Jurkat, Clone E6-1 (cell line): ENCODE data around the gene ACTR1A.

ENCODE experiments used
- DNase-seq: peaks from one replicate; pipeline ENCODE4 v3.0.0-alpha.2; 2011; ENCODE audit warnings: low read depth, low spot score
- H3K4me3 ChIP-seq: 2 replicates; pipeline ENCODE4 v1.5.1; 2011; ENCODE audit warnings: mild to moderate bottlenecking, low read length, control low read depth, moderate library complexity

ACTR1A gene

DNA sequence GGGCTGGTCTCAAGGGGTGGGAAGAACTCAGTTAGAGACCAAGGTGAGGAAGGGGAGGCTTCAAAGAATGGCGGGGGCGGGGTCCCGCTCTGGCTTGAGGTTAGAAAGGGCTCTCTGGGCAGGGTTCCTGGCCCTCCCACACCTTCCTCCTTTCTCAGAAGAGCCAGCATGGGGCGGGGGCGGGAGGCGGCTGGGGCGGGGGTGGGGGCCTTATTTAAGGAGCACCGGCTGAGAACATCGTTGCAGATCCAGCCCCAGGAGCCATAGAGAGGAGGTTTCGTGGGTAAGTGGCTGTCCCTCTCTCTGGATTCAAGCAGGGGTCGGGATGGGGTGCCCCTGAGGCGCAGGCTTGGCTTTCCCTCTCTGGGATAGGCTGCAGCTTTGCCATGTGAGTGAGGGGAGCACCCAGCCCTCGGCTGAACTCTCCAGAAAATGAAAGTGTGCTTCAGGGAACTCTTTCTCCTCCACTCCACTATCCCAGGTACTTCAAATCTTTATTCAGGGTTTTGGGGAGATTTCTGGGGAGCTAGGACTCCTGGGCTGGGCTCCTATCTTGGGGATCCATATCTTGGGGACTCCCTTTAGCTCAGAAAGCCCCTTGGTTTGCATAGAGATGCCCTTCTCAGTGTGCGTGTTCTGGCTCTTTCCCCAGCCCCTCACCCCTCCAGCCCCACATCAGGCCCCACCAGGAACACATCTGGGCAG, 66.8 kb downstream of the ACTR1A start:
- no peak overlapping the region for H3K4me3 ChIP-seq
- no peak for DNase-seq

- no peak for DNase-seq
- H3K4me3 ChIP-seq: no peak overlapping the region
These were observed 67.4 kb downstream of the ACTR1A start for GRCh38 chr10:102435133-102435497.

DNA sequence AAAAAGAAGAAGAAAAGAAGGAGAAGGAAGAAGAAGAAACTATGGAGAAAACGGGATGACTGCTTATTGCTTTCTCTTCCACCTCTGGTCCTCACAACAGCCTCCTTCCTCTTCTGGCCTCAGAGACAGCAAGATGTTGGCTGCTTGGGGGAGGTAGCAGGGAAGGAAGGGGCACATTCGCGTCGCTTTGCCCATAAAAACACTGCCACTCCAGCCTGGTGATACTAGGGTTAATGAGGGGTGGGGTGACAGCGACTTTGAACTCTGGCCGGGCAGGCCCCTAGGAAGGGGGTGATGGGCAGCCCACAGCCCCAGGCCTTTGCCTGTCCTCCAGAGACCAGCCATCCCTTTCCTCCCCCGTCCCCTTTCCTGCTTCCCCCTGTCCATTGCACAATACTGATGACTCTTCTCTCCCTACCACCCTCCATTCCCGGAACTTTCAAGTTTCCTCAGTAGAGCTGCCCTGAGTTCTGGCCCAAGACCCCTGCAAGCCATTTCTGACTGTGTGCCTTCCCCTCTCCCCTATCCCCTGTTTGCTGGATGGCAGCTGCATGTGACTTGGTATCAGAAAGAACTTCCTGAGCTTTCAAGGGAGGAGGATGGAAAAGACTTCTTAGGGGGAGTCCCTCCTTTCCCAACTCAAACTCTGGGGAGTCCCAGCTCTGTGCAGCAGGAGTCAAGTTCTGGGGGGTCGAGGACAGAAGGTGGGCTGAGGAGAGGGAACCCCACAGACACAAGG, 67.9 kb downstream of the ACTR1A start:
- H3K4me3 ChIP-seq: no peak overlapping the region
- DNase-seq: no peak

DNA sequence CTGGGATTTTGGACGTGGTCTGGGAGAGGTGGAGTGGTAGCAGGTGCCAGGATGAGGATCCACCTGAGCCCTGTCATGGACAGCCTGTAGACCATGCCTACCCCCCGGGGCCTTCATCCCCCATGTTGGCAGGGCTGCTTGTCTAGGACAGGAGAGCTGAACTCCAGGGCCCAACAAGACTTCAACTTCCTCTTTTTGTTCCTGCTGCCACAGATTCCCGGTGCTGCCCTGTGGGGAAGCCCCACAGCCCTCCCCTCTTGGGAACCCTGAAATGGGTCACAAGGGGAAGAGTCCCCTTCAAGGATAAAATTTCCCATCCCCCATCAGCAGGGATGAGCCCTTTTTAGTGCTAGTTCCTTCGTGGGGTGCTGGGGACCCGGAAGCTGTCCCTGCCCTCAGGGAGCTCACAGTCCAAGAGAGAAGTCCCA, 68.9 kb downstream of the ACTR1A start:
- DNase-seq: no peak
- H3K4me3 ChIP-seq: no peak overlapping the region

DNA sequence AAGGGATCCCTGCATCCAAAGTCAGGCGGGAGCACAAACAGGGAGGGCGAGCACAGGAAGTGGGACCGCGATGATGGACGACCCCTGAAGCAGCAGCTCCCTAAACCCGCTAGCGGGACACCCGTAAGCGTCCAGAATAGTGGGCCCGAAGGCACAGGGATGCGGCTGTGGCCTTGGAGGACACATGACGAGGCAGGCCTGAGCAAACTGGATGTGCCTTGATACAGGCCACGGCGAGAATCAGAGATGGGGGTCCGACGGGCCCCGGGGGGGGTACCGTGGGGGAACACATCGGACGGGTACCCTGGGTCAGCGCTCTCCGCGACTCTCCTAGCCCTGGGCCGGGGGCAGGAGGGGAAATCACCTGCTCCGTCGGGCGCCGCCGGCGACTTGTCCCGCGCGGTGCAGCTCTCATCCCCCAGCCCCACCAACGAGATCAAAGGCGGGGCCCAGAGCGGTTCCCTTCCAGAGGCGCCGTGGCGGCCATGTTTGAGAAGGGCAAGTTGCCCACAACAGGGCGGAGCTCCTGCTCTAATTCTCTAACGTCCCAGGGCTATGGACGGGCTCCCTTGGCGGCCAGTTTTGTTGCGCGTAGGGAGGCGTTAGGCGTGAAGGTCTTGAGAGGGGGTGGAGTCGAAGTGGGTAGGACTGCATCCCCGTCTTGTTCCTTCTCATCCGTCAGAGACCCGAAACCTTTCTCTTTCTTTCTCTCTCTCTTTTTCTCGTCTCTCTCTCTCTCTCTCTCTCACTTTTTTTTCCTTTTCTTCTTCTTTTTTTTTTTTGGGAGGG, 70.2 kb downstream of the ACTR1A start, which contains the start of gene CUEDC2:
Gene CUEDC2 (minus strand): TSS at position 413 of the 789 bp plus-strand sequence. CDS start 7,386 bp downstream, outside the sequence.
- peak; percentile 96 for DNase-seq
- peak within 1 kb of the TSS; percentile 98 for H3K4me3 ChIP-seq

- peak overlapping the region; percentile 98 for H3K4me3 ChIP-seq
- DNase-seq: no peak
These were observed 70.9 kb downstream of the ACTR1A start for GRCh38 chr10:102431452-102432124.

DNA sequence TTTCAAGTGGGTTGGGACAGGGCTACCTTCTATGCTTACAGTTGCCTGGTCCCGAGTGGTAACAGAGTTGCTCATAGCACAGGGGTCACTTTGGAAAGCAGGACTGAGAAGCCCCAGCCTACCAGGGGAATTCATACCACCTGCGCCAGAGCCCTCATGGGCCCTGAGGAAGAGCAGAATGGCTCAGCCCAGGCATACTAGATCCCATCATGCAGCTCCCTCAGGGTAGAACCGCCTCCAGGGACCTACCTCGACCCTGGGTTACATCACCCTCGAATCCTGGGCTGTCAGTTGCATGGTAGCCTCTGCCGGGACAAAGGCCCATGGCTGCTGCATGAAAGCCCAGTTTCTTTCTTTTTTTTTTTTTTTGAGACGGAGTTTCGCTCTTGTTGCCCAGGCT, 73.0 kb downstream of the ACTR1A start:
- DNase-seq: no peak
- no peak overlapping the region for H3K4me3 ChIP-seq
